Adipose tissue (tissue), 3 donors: ENCODE results near the gene LCP2. TPM values are rescaled to one million over a fixed set of nuclear protein-coding genes. Genes with fewer than 3 reads are reported as not detected.
"Not testable (repeated sequence)": the region's sequence is repeated elsewhere in the genome, so short reads cannot be mapped to it uniquely, and the experiment has no call there.

Experiments used
- H3K27ac ChIP-seq: one replicate; pipeline ENCODE4 v1.5.1; 2013; ENCODE audit warnings: low read depth, low read length
- WGBS, 3 donors: extraction: QIAGEN DNeasy Blood & Tissue Kit; methylation state at CpG; one replicate each; pipeline ENCODE4 v1.1.7; 2013; 5-methylcytosine and 5-hydroxymethylcytosine counted together
- polyA plus RNA-seq, 3 donors: library from polyadenylated mRNA; stranded (reverse); fragments of 200-250 nt; gene quantifications; one replicate each; pipeline ENCODE4 v1.2.3, GENCODE V29; 2013
- donor health status: healthy with polysubstance abuse.
- donor health status: Bipolar disorder and iron deficiency.
- donor health status: healthy.

LCP2 gene
- polyA plus RNA-seq, 3 donors: 2.1 to 21.0 (median 12.9) TPM

- H3K27ac ChIP-seq: no peak overlapping the region
- 61 to 82% (median 75%) methylated on average over 4 of the region's 4 CpGs for WGBS, 3 donors
Observed at GRCh38 chr5:170263906-170264305, 33.7 kb downstream of the LCP2 start.

DNA sequence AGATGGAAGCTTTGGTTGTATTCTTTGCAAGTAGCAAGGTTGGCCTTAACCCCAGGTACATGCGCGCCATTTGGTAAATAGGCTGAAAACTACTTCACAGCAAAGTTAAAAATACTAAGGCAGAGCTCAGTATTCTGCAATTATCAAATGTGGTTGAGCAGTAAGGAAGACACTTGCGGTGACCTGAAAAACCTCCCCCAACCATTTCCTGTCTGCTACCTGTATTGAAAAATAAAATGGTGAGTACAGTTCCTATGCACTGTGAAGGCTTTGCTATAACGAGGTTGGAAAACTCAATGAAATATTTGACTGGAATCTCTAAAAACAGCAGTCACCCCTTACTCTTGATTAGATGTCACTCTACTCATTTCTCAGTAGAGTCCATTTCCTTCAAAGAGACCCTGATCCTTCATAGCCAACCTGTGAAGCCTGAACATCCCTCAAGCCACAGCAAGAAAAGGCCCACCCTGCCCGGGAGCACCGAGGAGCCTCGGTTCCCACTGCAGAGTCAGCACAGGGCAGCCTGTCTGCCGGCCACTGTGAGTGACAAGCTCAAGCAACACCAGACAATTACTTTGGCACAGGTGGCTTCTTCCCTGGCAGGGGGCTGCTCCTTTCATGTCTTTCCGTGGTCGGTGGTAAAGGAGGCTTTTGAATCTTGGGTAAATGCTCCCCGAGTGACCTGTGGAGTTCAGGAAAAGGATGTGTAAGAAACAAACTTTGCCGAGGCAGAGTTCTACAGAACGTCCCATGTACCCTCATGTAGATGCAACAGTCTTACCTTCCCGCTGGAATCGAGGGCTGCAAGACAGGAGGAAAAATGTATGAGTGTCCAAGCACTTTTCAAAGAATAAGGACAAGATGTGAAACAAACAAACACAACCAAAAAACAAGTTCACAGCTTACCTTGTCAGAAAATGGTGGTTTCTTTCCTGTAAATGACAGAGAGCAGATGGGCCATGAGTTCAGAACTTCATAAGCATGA is 35.2 kb downstream of the LCP2 start:
- no peak overlapping the region for H3K27ac ChIP-seq
- 61 to 92% (median 82%) methylated on average over 15 of the region's 15 CpGs for WGBS, 3 donors

- H3K27ac ChIP-seq: no peak overlapping the region
- WGBS, 3 donors: 82 to 94% (median 92%) methylated on average over 3 of the region's 3 CpGs
Observed at GRCh38 chr5:170261528-170262043, 36.0 kb downstream of the LCP2 start.

- WGBS, 3 donors: 95 to 98% (median 97%) methylated on average over 4 of the region's 4 CpGs
- no peak overlapping the region for H3K27ac ChIP-seq
Observed at GRCh38 chr5:170257370-170257769, 40.2 kb downstream of the LCP2 start.

- no peak overlapping the region for H3K27ac ChIP-seq
Observed at GRCh38 chr5:170256571-170256970, 41.0 kb downstream of the LCP2 start.

GRCh38 chr5:170254056-170254455 is 43.5 kb downstream of the LCP2 start:
- no peak overlapping the region for H3K27ac ChIP-seq
- 35 to 89% (median 79%) methylated on average over 8 of the region's 8 CpGs for WGBS, 3 donors

More at GRCh38 chr5:170256571-170256970, 41.0 kb downstream of the LCP2 start:
- 77 to 94% (median 89%) methylated on average over 1 of the region's 1 CpG for WGBS, 3 donors

DNA sequence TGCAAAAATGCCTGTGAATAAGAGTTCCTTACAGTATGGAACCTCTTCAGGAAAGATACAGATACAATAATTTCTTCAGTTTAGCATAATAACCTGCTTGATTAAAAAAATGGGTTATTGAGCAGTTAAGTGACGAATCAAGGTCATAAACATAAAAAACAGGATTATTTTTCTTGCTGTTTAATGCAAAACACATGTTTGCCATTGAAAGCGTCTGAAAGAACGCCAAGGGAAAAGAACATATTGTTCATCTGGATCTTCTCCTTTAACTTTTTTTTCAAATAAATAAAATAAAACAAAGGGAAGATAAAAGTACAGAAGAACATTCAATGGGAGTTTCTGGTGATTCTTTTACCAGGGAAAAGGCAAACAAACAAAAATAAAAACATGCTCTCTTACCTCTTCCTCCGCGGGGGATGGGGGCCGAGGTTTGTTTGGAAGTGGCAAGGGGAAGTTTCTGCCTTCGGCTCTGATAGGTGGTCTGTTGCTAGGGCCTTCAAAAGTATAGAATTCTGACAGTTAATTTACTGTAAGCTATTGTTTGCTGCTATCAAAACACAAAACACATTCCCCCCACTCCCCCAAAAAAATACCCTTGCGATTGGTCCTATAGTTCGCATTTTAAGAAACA is 44.7 kb downstream of the LCP2 start:
- WGBS, 3 donors: 46 to 74% (median 69%) methylated on average over 9 of the region's 9 CpGs
- no peak overlapping the region for H3K27ac ChIP-seq

DNA sequence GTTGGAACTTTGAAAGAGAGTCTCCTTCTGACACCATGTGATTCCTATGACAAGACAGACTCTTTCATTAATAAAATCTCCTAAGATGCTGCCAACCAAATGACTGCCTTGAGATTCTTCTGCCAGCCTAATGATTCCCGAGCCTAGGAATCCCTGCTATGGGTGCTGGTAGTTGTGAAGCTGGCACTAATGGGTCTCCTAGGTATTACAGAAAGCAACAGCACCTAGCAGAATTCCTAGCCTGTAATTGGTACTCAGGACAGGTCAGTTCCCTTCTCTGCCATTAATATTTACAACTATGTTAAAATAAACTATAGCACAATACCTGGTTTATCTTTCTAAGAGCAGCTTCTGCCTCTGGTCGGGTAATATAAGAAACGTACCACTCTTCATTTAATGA is 45.5 kb downstream of the LCP2 start:
- WGBS, 3 donors: 43 to 88% (median 83%) methylated on average over 3 of the region's 3 CpGs
- no peak overlapping the region for H3K27ac ChIP-seq

- 70 to 91% (median 74%) methylated on average over 2 of the region's 2 CpGs for WGBS, 3 donors
- H3K27ac ChIP-seq: no peak overlapping the region
Observed at GRCh38 chr5:170251462-170251861, 46.1 kb downstream of the LCP2 start.

DNA sequence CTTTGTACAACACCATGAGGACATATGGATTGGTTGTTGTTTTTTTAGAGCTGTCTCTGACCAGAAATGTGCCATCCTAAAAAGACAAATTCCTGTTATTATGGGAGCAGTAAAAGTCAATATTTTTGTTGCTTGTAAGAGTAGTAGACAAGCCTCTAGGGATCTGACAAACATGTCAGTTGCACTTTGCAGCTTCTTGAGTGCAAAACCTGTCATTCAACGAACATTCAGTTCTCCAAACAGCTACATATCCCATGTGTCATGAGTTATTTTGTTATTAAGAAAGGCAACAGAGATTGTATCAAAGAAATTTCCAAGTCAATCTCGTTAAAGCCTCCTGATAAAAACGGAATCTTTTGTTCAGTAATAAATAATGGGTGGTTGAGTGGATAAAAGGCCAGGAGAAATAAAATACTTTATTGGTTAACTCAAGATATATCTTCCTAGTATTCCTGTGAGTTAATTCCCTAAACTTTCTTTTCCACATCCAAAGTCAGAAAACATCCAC is 46.7 kb downstream of the LCP2 start:
- 45 to 70% (median 68%) methylated on average over 3 of the region's 3 CpGs for WGBS, 3 donors
- no peak overlapping the region for H3K27ac ChIP-seq

- H3K27ac ChIP-seq: no peak overlapping the region
- WGBS, 3 donors: 79 to 82% (median 81%) methylated on average over 4 of the region's 4 CpGs
Observed at GRCh38 chr5:170249355-170249754, 48.2 kb downstream of the LCP2 start.

DNA sequence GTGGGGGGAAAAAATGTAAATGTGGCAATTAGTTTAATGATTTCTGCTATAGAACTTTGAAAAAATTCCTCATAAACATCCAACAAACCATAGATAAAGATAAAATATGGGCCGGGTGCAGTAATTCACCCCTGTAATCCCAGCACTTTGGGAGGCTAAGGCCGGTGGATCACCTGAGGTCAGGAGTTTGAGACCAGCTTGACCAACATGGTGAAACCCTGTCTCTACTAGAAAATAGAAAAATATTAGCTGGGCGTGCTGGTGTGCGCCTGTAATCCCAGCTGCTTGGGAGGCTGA is 48.7 kb downstream of the LCP2 start:
- H3K27ac ChIP-seq: not testable (repeated sequence)
- 85 to 97% (median 85%) methylated on average over 4 of the region's 4 CpGs for WGBS, 3 donors

DNA sequence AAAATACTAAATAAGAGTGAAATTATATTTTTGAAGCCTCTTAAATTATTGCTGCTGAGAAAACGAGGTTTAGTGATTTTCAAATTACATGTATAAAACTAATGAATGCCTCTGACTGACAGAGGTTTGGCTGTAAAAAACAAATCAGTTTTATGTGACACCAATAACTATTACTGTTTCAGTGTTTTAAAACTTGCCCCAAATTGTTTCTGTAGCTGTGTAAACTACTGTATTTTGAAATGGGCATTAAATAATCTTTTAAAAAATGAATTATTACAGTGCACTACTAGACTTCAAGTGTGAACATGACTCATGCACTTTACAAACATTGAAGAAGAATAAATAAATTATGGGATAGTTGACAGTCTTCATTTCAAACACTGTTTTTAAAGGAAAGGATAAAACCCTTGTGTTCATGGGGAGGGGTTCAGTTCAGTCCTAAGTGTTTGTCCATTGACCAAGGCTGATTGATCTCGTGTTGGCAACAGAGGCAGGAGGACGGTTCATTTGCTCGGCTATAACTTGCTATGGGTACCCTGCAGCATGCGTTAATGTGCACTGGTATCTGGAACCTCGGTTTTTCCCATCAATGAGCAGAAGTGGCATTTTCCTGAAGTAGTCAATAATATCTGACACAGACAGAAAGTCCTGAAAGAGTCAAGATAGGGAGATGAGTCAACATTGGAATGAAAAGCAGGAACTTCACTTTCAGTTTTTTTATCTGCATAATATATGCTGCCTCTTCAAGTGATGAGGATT is 49.2 kb downstream of the LCP2 start:
- H3K27ac ChIP-seq: no peak overlapping the region
- 43 to 86% (median 84%) methylated on average over 6 of the region's 6 CpGs for WGBS, 3 donors

- 41 to 49% (median 42%) methylated on average over 2 of the region's 2 CpGs for WGBS, 3 donors
- H3K27ac ChIP-seq: no peak overlapping the region
Observed at GRCh38 chr5:170247363-170247762, 50.2 kb downstream of the LCP2 start.

GRCh38 chr5:170246126-170246870 is 51.3 kb downstream of the LCP2 start:
- H3K27ac ChIP-seq: no peak overlapping the region
- 63 to 90% (median 88%) methylated on average over 4 of the region's 4 CpGs for WGBS, 3 donors

- WGBS, 3 donors: 88 to 96% (median 91%) methylated on average over 14 to 18 of the region's 23 CpGs
- H3K27ac ChIP-seq: not testable (repeated sequence)
Observed at GRCh38 chr5:170245436-170245835, 52.1 kb downstream of the LCP2 start.

- 11 to 58% (median 34%) methylated on average over 1 of the region's 1 CpG for WGBS, 3 donors
- no peak overlapping the region for H3K27ac ChIP-seq
Observed at GRCh38 chr5:170238456-170239196, 59.0 kb downstream of the LCP2 start.
